ENCODE results near the gene HOXB2.
"Not testable (repeated sequence)": the region's sequence is repeated elsewhere in the genome, so short reads cannot be mapped to it uniquely, and the experiment has no call there.

Gene HOXB2

DNA sequence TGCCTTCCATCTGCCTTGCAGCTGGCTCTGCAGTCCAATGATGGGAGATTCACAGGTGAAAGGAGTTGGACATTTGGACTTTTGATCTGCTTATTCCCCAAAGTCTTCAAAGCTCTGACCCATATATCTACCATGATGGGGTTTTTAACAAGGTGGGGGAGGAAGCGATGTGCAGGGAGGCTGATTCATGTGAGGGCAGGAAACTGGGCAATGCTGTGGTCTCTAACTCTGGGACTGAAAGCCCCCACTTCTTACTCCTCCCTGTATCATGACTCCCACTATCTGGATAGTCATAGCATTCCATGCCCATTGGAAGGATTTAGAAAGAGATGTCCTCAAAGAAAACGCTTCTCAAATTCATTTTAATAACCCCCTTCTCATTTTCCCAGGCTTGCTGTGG lies 30.4 kb downstream of the HOXB2 start:
- DNase-seq (ENCODE audit: low read depth): no peak

DNA sequence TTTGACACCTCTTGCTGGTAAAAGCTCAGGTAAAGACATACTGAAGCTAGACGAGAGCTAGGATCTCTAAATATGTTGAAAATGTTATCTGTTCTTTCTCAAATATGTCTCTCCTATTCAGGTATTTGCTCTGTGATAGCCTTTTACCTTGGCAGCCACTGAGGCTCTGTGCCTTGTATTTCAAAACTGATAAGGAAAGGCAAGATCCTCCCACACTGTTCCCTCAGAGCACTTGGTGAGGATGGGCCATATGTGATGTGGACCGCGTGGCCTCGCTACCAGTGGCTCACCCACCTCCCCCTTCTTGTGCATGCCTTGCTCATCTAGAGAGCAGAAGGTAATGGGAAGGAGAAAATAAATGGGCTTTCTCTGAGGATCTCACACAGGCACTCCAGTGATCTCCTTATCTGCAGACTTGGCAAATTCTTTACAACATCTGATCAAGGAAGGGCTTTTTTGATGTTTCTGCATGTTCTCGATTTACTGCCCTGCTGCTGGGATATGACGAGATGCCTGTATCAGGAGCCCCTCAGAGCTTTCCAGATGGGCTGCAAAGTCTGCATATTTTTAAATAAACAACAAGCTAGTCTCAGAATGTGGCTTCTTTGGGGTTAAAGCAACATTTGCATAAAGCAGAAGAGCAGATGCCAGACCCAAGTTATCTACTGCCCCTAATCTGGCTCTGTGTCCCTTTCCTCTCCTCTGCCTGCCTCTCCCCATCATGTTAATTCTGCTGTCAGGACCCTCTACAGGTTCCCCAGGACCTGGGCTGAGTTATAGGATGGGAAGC lies 31.0 kb downstream of the HOXB2 start:
- no peak for DNase-seq (ENCODE audit: low read depth)

DNA sequence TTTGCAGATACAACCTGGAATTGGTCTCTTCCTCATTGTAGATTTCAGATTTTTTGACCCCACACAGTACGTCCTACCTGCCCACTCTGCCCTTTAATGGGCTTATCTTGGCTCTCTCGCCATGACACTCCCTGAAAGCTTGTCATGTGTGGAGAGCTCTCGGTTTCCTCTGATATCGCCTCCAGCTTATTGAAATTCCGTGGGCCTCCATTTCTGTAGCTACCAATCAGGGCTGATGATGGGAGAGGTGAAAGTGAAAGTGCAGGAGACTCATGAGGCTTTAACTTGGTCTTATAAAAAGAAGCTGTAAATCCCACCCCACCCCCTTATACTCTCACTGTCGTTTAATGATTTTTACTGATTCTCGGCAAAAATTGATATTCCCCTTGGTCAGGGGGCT lies 31.8 kb downstream of the HOXB2 start:
- no peak for DNase-seq (ENCODE audit: low read depth)

DNA sequence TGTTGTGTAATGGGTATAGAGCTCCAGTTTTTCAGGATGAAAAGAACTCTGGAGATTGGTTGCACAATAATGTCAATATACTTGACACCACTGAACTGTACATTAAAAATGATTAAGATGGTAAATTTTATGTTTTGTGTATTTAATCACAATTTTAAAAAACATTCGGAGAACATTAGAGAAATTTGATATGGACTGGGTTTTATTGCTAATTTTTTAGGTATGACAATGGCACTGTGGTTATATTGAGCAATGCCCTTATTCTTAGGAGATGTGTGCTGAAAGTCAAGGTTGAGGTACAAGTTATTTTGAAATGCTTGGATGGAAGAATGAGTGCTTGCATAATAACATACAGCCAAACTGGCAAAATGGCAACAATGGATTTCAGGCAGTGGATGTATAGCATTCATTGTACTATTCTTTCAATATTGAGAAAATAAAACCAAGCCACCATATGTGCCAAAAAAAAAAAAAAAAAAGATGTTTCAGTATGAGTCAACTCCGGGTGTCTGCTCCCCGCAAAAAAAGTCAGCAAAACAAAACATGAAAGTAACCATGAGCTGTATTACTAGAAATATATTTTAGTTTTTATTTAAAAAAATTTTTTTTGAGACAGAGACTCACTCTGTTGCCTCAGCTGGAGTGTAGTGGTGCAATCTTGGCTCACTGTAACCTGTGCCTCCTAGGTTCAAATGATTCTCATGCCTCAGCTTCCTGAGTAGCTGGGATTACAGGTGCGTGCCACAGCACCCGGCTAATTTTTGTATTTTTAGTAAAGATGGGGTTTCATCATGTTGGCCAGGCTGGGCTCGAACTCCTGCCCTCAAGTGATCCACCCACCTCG lies 33.9 kb downstream of the HOXB2 start:
- DNase-seq (ENCODE audit: low read depth): no peak

DNA sequence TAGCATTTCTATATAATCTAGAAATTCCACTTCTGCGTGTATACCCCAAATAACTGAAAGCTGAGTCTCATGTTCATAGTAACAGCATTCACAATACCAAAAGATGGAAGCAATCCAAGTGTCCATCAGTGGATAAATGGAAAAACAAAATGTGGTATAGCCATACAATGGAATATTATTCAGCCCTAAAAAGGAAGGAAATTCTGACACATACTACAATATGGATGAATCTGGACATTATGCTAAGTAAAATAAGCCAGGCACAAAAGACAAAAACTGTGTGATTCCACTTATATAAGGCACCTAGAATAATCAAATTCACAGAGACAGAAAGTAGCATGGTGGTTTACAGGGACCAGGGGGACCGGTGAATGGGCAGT lies 34.5 kb downstream of the HOXB2 start:
- DNase-seq (ENCODE audit: low read depth): no peak

DNA sequence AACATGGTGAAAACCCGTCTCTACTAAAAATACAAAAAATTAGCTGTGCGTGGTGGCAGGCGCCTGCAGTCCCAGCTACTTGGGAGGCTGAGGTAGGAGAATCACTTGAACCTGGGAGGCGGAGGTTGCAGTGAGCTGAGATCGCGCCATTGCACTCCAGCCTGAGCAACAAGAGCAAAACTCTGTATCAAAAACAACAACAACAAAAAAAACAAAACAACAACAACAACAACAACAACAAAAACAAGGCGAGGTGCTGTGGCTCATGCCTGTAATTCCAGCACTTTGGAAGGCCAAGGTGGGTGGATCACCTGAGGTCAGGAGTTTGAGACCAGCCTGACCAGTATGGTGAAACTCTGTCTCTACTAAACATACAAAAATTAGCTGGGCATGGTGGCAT lies 35.2 kb downstream of the HOXB2 start:
- not testable (repeated sequence) for DNase-seq (ENCODE audit: low read depth)

DNA sequence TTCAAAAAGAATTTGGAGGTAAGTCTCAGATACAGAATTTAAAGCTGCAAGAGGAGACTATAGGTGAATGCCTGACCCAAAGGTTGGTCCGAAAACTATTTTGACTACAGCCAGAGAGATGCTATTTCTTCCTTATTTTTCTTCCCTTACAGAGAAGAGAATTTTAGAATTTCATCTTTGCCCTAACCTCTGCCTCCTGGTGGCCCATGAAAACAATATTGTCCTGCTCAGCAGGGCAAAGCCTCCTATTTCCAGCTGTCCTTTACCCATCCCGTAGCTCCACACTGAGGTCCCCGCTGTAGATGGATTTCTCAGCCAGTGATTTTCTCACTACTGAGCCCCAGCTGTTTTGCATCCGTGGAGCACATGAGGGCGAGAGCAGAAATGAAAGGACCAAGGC lies 38.7 kb downstream of the HOXB2 start:
- no peak for DNase-seq (ENCODE audit: low read depth)

DNA sequence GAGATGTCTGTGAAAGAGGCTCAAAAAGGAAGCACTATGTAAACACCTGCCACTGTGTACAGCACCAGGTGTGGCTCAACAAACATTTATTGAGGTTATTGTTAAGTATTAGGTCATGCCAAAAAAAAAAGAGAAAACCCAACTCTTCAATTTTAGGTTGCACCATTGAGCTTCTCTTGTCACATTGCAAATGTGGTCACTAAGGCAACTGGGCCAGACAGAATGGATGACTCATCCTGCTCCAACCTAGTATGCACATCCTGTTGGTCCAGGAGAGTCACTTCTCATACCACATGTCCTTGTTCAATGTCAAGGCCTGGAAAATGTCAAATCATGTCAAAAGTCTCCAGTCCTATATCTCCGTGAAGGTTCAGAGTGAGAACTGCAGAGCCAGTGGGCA lies 39.1 kb downstream of the HOXB2 start:
- DNase-seq (ENCODE audit: low read depth): peak; percentile 15

DNA sequence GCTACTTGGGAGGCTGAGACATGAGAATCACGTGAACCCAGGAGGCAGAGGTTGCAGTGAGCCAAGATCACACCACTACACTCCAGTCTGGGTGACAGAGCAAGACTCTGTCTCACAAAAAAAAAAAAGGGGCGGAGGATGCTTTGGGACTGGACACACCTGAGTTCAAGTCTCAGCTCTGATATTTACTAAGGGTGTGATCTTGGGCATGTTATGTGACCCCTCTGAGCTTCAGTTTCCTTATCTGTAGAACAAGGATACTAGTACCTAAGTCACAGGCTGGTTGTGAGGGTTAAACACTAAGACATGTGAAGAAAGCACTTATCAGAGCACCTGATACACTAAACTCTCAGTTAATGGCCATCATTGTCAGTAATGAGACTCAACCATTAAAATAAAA lies 40.0 kb downstream of the HOXB2 start:
- no peak for DNase-seq (ENCODE audit: low read depth)

DNA sequence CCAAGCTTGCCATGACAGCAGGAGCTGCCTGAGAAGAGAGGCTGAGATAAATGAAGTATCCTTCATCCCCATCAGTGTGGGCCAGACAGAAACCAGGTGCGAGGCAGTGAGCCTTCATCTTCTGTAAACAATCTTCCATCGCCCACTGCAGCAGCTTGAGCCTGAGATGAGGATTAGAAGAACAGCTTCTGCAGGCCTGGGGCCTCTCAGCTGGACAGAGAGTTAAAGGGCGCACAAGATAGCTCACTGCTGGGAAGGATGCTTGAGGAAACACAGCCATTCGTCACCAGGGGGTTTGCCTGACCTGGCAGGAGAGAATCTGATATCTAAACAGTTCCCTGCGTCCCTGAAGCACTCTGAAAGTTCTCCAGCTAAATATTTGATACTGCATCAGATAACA lies 41.2 kb downstream of the HOXB2 start:
- no peak for DNase-seq (ENCODE audit: low read depth)

DNA sequence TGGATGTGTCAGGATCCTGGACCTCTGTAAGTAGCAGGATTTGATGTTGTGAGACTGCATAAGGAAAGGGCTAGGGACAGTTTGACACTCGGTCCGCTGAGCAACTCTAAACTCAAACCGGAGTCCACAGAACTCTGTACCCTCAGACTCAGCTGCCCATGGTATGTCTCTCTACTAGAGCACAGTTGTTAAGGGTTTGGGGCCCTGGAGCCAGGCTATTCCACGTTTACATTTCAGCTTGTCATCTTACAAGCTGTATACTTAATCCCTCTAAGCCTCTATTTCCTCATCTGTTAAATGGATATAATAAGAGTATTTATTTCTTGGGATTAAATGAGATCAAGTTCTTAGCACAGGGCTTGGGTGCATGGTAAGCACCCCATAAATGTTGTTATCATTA lies 42.0 kb downstream of the HOXB2 start:
- DNase-seq (ENCODE audit: low read depth): no peak

DNA sequence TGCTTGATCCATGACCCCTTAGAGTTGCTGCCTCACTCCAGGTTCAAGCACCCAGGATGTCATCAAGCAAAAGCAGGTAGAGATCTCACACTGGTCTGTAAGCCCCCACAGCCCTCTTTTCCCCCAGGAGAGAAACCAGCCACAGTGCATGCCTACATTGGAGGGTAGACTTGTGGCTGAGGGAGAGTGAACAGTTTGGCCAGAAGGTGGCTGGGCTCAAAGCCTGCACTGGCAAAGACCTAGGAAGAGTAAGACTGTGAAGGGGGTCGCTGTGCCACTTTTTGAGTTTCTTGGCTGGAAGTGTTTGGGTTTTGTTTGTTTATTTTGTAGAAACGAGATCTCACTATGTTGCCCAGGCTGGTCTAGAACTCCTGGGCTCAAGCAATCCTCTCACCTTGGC lies 42.6 kb downstream of the HOXB2 start:
- DNase-seq (ENCODE audit: low read depth): no peak

DNA sequence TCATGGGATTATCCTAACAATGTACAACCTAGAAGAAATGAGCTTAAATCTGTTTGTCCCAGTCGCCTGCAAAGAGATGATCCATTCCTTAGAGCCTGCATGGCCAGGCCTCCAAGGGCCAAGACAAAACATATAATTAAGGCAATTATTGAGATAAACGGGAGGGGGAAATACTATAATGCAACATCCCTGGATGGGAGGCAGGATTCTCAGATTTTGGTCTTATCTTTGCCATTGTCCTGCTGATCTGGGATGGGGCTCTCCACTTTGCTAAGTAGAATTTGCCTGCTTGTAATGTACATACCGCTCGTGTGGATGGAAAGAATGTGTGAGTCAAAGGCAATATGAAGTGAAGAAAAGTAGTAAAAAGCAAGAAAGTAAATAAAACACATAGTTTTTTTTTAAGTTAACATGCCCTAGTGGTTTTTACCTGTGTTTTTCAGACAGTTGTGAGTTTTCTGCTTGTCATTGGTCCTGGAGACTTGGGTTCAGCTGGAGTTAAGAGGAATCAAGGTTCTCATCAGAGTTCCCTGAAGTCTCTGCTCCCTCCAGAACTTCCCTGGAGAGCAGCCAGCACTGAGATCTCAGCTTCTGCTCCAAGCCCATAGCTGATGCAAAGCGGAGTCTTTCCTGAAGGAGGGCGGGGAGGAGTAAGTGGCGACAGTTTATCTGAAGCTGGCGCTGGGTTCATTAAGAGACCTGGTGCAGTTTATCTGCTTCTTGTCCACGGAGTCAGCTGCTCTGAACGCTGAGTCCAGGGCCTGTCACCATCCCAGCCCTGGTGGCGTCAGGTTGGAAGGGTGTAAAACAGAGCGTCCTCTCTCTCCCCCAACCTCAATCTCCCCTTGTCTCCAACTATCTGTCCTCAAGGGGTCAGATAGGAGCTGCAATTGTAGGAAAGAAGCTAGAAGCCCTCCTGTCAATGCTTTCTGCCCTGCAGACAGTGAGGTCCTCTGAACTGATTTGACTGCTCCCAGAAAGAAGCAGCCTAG lies 44.2 kb downstream of the HOXB2 start:
- no peak for DNase-seq (ENCODE audit: low read depth)

DNA sequence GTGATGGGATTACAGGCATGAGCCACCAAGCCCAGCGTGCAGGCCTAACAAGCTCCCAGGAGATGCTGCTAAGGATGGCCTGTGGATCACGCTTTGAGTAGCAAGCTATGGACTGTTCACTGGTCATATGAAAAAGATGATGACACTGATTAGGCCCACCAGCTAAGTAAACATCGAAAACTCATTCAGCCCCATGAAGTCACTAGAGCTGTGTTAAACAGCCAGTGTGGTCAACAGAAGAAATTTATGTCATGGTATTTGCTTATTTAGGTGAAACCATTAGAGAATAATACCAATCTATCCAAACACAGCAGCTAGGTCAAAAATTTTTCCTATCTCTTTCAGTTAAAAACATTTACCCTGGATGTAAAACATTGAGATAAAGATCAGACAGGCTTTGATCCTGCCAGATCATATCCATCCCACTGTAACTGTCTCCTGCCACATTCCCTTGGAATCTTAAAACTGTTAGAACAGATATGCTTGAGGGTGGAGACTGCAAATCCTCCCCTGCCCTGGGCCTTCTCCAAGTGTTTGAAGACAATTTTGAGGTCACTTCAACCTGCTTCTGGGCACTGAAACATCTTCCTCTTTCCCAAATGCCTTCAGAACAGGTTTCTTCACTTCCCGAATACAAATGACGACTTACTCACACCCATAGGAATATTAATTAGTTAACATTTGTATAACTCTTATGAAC lies 45.0 kb downstream of the HOXB2 start:
- no peak for DNase-seq (ENCODE audit: low read depth)

DNA sequence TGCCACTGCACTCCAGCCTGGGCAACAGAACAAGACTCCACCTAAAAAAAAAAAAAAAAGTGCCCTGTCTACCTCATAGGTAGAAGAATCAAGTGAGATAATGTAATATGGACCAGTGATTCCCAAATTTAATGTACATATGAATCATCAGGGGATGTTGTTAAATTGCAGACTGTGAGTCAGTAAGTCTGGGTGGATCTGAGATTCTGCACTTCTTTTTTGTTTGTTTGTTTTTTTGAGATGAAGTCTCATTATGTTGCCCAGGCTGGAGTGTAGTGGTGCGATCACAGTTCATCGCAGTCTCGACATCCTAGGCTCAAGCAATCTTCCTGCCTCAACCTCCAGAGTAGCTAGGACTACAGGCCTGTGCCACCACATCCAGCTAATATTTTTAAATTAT lies 45.7 kb downstream of the HOXB2 start:
- no peak for DNase-seq (ENCODE audit: low read depth)

DNA sequence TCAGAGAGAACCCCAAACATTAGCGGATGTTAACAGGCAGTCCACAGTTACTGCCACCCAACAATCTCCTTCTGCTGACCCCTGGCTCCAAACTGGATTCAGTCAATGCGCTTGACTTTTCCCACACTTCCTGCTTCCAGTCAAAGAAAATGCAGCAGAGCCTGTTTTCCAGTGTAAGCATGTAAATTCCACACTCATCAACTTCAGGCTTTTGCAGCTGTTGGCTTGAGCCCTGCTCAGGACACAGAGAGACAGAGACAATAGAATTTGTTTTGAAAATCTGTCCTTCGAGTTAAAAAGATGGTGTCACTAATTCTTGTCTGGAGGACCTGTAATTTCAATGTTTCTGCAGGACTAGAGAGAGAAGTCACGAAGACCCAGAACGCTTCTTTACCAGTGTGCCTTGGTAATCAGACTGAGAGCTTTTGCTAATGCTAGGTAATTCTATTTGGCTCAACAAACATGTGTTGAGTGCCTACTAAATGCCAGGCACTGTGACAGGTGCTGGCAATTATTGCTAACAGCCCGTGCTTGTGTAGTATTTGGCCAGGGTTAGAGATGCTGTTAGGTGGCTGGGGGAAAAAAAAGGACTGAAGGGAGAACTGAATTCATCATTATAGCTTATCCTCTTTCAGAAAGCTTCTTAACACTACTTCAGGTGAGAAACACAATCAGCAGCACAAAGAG lies 46.6 kb downstream of the HOXB2 start:
- DNase-seq (ENCODE audit: low read depth): no peak

DNA sequence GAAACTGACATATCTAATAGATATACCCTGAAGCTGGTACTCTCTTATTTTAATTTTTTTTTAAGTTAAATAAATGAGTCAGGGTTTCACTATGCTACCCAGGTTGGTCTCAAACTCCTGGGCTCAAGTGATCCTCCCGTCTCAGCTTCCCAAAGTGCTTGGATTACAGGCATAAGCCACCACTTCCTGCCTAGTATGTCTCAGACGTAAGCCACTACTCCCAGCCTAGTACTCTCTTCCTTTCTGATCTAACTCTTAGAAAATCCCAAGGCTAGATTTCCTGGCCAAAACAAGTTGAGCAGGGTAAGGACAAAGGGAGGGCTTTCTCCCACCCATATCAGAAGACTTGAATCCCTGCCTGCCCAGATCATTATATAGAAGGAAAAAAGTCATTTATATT lies 47.8 kb downstream of the HOXB2 start:
- no peak for DNase-seq (ENCODE audit: low read depth)

DNA sequence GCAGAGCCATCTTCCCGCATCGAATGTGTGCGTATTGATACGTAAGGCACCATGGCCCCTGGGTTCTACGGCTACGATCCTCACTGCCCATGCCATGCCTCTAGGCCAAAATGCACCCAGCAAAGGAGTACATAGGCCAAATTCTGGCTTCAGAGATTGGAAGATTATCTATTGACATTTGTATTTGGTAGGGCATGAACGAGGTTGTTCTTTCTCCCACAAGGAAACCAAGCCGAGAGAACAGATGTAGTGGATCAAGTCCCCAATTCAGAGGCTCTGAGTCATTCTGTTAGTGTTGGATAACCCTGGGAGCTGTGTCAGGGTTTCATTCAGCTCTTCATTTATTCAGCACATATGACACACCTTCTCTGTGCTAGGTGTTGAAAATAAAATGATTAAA lies 50.6 kb downstream of the HOXB2 start:
- DNase-seq (ENCODE audit: low read depth): no peak
